PFSK-1 (cell line): Measurements from ENCODE around the gene RAPGEF2.

Source experiments
- FOXP2 ChIP-seq: optimal IDR thresholded peaks from 2 replicates; pipeline ENCODE3; 2011; ENCODE audit warnings: borderline replicate concordance, control low read depth, inconsistent platforms; ENCODE audit not compliant: insufficient read depth; ENCODE audit errors: extremely low read length, extremely low read depth
- POLR2AphosphoS5 ChIP-seq: IDR thresholded peaks from 2 replicates; pipeline ENCODE4 v1.6.1; 2012; ENCODE audit warnings: low read depth, mild to moderate bottlenecking, control low read depth, low read length, moderate library complexity
- SIN3A ChIP-seq: IDR thresholded peaks from 2 replicates; pipeline ENCODE4 v1.6.1; 2012; ENCODE audit warnings: mild to moderate bottlenecking, low read length, moderate library complexity, borderline replicate concordance; ENCODE audit not compliant: insufficient read depth
- TAF1 ChIP-seq: IDR thresholded peaks from 2 replicates; pipeline ENCODE4 v1.6.1; 2012; ENCODE audit warnings: low read length, control low read depth, borderline replicate concordance; ENCODE audit not compliant: insufficient read depth
- TF ChIP-seq, protein P1 (sequence below), 2 experiments: IDR thresholded peaks; 2 replicates each; pipeline versions ENCODE4 v1.6.1 to v1.8.0; 2011 to 2012; ENCODE audit warnings: low read depth in 2 of 2, low read length in 2 of 2, control low read depth in 1 of 2, inconsistent platforms in 1 of 2, mild to moderate bottlenecking in 1 of 2, moderate library complexity in 1 of 2; ENCODE audit not compliant: insufficient read depth in 1 of 2

The RAPGEF2 gene

DNA sequence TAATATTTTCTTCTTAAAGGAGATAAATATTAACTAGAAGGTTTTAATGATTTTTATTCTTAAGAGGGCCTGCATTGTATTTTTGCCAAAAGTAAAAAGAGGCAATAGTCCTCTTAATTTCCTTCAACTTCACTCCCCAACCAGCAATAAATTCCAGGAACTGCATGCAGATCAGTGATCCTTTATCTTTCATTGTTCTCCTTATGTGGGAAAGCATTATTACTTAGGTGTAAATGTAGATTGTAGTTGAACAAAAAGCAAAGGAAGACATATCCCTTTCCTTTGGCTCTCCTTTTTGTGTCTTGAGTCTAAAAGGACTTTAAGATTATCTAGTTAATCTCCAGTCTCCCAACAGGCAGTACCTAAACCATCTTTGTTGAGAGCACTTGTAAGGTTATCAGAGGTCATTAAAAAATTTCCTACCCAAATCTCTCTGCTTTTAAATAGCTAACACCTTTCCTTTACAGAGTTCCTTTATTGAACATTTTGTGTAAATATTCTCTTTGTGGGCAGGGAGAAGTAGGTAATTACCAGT is 55.3 kb downstream of the RAPGEF2 start:
- TF ChIP-seq SIN3A (no peak), POLR2AphosphoS5 (no peak), FOXP2 (no peak), TAF1 (no peak)
- TF ChIP-seq, protein P1, sequence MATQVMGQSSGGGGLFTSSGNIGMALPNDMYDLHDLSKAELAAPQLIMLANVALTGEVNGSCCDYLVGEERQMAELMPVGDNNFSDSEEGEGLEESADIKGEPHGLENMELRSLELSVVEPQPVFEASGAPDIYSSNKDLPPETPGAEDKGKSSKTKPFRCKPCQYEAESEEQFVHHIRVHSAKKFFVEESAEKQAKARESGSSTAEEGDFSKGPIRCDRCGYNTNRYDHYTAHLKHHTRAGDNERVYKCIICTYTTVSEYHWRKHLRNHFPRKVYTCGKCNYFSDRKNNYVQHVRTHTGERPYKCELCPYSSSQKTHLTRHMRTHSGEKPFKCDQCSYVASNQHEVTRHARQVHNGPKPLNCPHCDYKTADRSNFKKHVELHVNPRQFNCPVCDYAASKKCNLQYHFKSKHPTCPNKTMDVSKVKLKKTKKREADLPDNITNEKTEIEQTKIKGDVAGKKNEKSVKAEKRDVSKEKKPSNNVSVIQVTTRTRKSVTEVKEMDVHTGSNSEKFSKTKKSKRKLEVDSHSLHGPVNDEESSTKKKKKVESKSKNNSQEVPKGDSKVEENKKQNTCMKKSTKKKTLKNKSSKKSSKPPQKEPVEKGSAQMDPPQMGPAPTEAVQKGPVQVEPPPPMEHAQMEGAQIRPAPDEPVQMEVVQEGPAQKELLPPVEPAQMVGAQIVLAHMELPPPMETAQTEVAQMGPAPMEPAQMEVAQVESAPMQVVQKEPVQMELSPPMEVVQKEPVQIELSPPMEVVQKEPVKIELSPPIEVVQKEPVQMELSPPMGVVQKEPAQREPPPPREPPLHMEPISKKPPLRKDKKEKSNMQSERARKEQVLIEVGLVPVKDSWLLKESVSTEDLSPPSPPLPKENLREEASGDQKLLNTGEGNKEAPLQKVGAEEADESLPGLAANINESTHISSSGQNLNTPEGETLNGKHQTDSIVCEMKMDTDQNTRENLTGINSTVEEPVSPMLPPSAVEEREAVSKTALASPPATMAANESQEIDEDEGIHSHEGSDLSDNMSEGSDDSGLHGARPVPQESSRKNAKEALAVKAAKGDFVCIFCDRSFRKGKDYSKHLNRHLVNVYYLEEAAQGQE (IDR thresholded peaks at IDR 0.05; ENCODE audit: insufficient read depth in 1 of 2, low read depth in 2 of 2, low read length in 2 of 2): no peak

DNA sequence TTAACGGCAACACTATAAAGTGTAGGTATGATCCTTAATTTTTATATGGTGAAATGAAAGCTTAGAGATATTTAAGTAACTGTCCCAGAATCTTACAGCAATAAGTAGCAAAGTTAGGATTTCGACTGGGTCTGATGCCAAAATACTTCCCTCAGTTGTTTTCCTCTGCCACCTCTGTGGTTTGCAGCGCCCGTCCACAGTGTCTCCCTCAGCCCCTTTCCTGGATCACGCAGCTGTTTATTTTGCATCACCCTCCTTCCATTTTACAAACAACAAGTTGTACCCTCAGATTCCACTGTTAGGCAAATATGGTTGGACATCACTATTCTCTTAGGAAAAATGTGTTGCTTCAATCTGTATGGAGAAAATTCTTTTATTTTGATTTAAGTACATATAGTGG is 56.1 kb downstream of the RAPGEF2 start:
- TF ChIP-seq, protein P1 (IDR thresholded peaks at IDR 0.05; ENCODE audit: insufficient read depth in 1 of 2, low read depth in 2 of 2, low read length in 2 of 2): no peak
- TF ChIP-seq SIN3A (no peak), FOXP2 (no peak), POLR2AphosphoS5 (no peak)

DNA sequence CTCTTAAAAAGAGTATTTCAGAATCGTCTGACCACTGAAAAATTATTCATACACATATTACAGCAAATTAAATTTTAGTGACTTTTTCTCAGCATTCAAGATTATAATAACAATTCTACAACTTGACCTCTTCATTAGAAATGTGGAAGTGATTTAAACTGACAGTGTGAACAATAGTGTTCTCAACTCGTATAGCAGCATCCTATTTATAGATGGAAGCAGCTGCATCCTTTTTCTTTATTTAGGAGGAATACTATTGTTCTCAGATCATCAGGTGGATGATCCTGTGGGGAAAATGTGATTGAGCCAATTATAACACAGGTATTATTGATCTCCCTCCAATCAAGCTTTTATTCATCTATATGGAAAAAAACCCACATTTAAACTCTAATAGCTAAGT is 56.7 kb downstream of the RAPGEF2 start:
- no peak for TF ChIP-seq TAF1
- TF ChIP-seq FOXP2: no peak
- TF ChIP-seq POLR2AphosphoS5: no peak
- no peak for TF ChIP-seq SIN3A
- TF ChIP-seq, protein P1 (IDR thresholded peaks at IDR 0.05; ENCODE audit: insufficient read depth in 1 of 2, low read depth in 2 of 2, low read length in 2 of 2): no peak

DNA sequence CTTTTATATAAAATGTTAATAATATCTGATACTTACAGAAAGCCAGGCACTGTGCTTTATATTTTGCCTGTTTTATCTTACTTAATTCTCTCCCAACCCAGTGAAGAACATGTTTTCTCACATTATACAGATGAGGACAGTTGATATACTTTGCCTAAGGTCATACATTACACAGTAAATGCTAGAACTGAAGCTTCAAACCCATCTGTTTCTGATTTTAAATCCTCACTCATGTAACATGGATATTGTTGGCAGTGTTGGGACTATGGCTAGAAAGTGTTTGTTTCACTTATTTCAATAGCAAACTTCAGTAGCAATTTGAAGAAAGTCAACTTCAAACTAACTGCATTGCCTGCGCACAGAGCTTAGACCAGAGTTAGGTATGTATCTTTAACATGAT is 57.4 kb downstream of the RAPGEF2 start:
- TF ChIP-seq TAF1: no peak
- TF ChIP-seq FOXP2: no peak
- TF ChIP-seq, protein P1 (IDR thresholded peaks at IDR 0.05; ENCODE audit: insufficient read depth in 1 of 2, low read depth in 2 of 2, low read length in 2 of 2): no peak
- no peak for TF ChIP-seq POLR2AphosphoS5

DNA sequence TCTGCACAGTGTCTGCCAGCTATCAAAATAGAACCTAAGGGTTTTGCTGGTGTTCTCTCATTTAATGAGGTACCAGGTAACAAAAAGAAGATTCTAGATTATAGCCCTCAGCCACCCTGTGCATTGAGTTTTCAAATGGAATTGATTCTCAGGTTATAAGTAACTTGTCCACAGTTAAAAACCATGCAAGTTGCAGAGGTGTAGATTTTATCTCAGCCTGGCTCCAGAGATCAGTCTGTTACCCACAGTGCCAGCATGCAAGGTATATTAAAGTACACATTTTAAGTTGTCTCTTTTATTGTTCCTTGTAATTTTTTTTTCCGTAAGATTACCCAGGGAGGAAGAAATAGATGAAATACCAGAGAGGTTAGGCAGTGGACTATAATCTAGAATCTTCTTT is 59.7 kb downstream of the RAPGEF2 start:
- TF ChIP-seq FOXP2: no peak
- no peak for TF ChIP-seq SIN3A
- TF ChIP-seq POLR2AphosphoS5: no peak
- no peak for TF ChIP-seq TAF1
- TF ChIP-seq, protein P1 (IDR thresholded peaks at IDR 0.05; ENCODE audit: insufficient read depth in 1 of 2, low read depth in 2 of 2, low read length in 2 of 2): no peak
